Central memory CD8-positive, alpha-beta T cell (primary cell): ENCODE data around the gene KIF1C.
"Not testable (repeated sequence)": the region's sequence is repeated elsewhere in the genome, so short reads cannot be mapped to it uniquely, and the experiment has no call there.

Experiments
- ATAC-seq: fragments of 150-1000 bp; cut with Tn5 transposase; replicated peaks from 2 replicates; pipeline ENCODE4 v1.10.0; 2022; ENCODE audit warnings: mild to moderate bottlenecking, moderate FRiP score, moderate number of reproducible peaks; ENCODE audit not compliant: poor library complexity, severe bottlenecking; ENCODE audit errors: extremely low read depth
- DNase-seq, 2 donors: peaks; one replicate each; pipeline ENCODE4 v3.0.0; 2021; ENCODE audit warnings: low spot score in 2 of 2
- H3K27ac Mint-ChIP-seq: one replicate; pipeline ENCODE4 v1.8.0; 2022; ENCODE audit warnings: low read depth, mild to moderate bottlenecking, moderate library complexity, mixed read lengths
- H3K27me3 Mint-ChIP-seq: one replicate; pipeline ENCODE4 v1.8.0; 2022; ENCODE audit warnings: mixed read lengths
- H3K36me3 Mint-ChIP-seq: one replicate; pipeline ENCODE4 v1.8.0; 2022; ENCODE audit warnings: mild to moderate bottlenecking, moderate library complexity, mixed read lengths; ENCODE audit not compliant: insufficient read depth
- H3K4me1 Mint-ChIP-seq: one replicate; pipeline ENCODE4 v1.8.0; 2022; ENCODE audit warnings: mixed read lengths
- H3K4me3 Mint-ChIP-seq: one replicate; pipeline ENCODE4 v1.8.0; 2022; ENCODE audit warnings: mild to moderate bottlenecking, moderate library complexity, mixed read lengths
- H3K9me3 Mint-ChIP-seq: one replicate; pipeline ENCODE4 v1.8.0; 2022; ENCODE audit warnings: mixed read lengths

The KIF1C gene

GRCh38 chr17:5027299-5027698 lies 29.5 kb downstream of the KIF1C start:
- ATAC-seq, result no peak

GRCh38 chr17:5027916-5028315 lies 30.2 kb downstream of the KIF1C start:
- Mint-ChIP-seq H3K4me1 (peaks cover 19% of the 10 kb centered on the region), H3K27ac (no peak overlapping the region), H3K4me3 (no peak overlapping the region), H3K27me3 (no peaks in the 10 kb centered on the region), H3K36me3 (peaks cover 13% of the 10 kb centered on the region), H3K9me3 (no peaks in the 10 kb centered on the region)
- ATAC-seq (no peak), DNase-seq (no peak)

More at GRCh38 chr17:5027299-5027698, 29.5 kb downstream of the KIF1C start:
- H3K4me1 Mint-ChIP-seq, result peaks cover 19% of the 10 kb centered on the region
- no peak overlapping the region for H3K27ac Mint-ChIP-seq
- no peak for DNase-seq
- H3K27me3 Mint-ChIP-seq, result no peaks in the 10 kb centered on the region
- H3K36me3 Mint-ChIP-seq, result peaks cover 15% of the 10 kb centered on the region
- H3K9me3 Mint-ChIP-seq, result no peaks in the 10 kb centered on the region
- H3K4me3 Mint-ChIP-seq, result no peak overlapping the region

- H3K36me3 Mint-ChIP-seq, DNase-seq, H3K9me3 Mint-ChIP-seq, H3K27ac Mint-ChIP-seq, ATAC-seq, H3K27me3 Mint-ChIP-seq: not testable (repeated sequence)
- Mint-ChIP-seq H3K4me3 (peak overlapping the region; percentile 82), H3K4me1 (peaks cover 24% of the 10 kb centered on the region)
Observed at GRCh38 chr17:5030168-5030567, 32.4 kb downstream of the KIF1C start.

- peaks cover 24% of the 10 kb centered on the region for H3K4me1 Mint-ChIP-seq
- H3K27ac Mint-ChIP-seq, result peak overlapping the region; percentile 94
- ATAC-seq, result peak; percentile 81
- no peaks in the 10 kb centered on the region for H3K9me3 Mint-ChIP-seq
- no peaks in the 10 kb centered on the region for H3K27me3 Mint-ChIP-seq
- H3K36me3 Mint-ChIP-seq, result peaks cover 3% of the 10 kb centered on the region
- peak overlapping the region; percentile 82 for H3K4me3 Mint-ChIP-seq
- DNase-seq, result peak; percentile 79
Observed at GRCh38 chr17:5031365-5032082, 33.8 kb downstream of the KIF1C start.

GRCh38 chr17:5032865-5033264 lies 35.1 kb downstream of the KIF1C start:
- no peak for DNase-seq
- no peak for ATAC-seq
- Mint-ChIP-seq H3K4me3 (no peak overlapping the region), H3K4me1 (peaks cover 24% of the 10 kb centered on the region), H3K27me3 (no peaks in the 10 kb centered on the region), H3K36me3 (peaks cover 3% of the 10 kb centered on the region), H3K9me3 (no peaks in the 10 kb centered on the region), H3K27ac (no peak overlapping the region)

- DNase-seq (no peak), ATAC-seq (no peak)
- H3K27me3 Mint-ChIP-seq, result no peaks in the 10 kb centered on the region
- H3K4me1 Mint-ChIP-seq, result peaks cover 24% of the 10 kb centered on the region
- H3K36me3 Mint-ChIP-seq, result peaks cover 3% of the 10 kb centered on the region
- H3K9me3 Mint-ChIP-seq, result no peaks in the 10 kb centered on the region
- H3K27ac Mint-ChIP-seq, result peak overlapping the region; percentile 57
- H3K4me3 Mint-ChIP-seq, result peak overlapping the region; percentile 11
Observed at GRCh38 chr17:5033352-5034015, 35.7 kb downstream of the KIF1C start.

- Mint-ChIP-seq H3K4me3 (peak overlapping the region; percentile 11), H3K4me1 (peaks cover 24% of the 10 kb centered on the region), H3K36me3 (peaks cover 3% of the 10 kb centered on the region), H3K27ac (peak overlapping the region; percentile 57), H3K9me3 (no peaks in the 10 kb centered on the region), H3K27me3 (no peaks in the 10 kb centered on the region)
- ATAC-seq (no peak), DNase-seq (no peak)
Observed at GRCh38 chr17:5034063-5034462, 36.3 kb downstream of the KIF1C start.

- no peaks in the 10 kb centered on the region for H3K9me3 Mint-ChIP-seq
- peaks cover 3% of the 10 kb centered on the region for H3K36me3 Mint-ChIP-seq
- ATAC-seq (no peak), DNase-seq (no peak)
- H3K27ac Mint-ChIP-seq, result peak overlapping the region; percentile 41
- H3K27me3 Mint-ChIP-seq, result no peaks in the 10 kb centered on the region
- H3K4me1 Mint-ChIP-seq, result peaks cover 26% of the 10 kb centered on the region
- peak overlapping the region; percentile 25 for H3K4me3 Mint-ChIP-seq
Observed at GRCh38 chr17:5034651-5035050, 36.9 kb downstream of the KIF1C start.

- H3K4me3 Mint-ChIP-seq, result peak within 1 kb of the TSS; percentile 25
Observed at GRCh38 chr17:5035315-5035714, 37.6 kb downstream of the KIF1C start, which contains the start of gene SLC52A1. Gene SLC52A1, minus strand, starts transcription at chr17:5035426. Its CDS starts 820 bp downstream, at chr17:5034606.

GRCh38 chr17:5042157-5043022 lies 44.6 kb downstream of the KIF1C start:
- Mint-ChIP-seq H3K4me3 (peak overlapping the region; percentile 81), H3K4me1 (peaks cover 43% of the 10 kb centered on the region), H3K9me3 (no peaks in the 10 kb centered on the region), H3K27me3 (no peaks in the 10 kb centered on the region), H3K27ac (peak overlapping the region; percentile 91), H3K36me3 (peaks cover 2% of the 10 kb centered on the region)
- ATAC-seq (peak; percentile 66), DNase-seq (no peak)

More at GRCh38 chr17:5035315-5035714, 37.6 kb downstream of the KIF1C start, which contains the start of gene SLC52A1:
- Mint-ChIP-seq H3K27me3 (no peaks in the 10 kb centered on the region), H3K36me3 (peaks cover 3% of the 10 kb centered on the region), H3K4me1 (peaks cover 28% of the 10 kb centered on the region), H3K9me3 (no peaks in the 10 kb centered on the region), H3K27ac (peak within 1 kb of the TSS; percentile 41)
- no peak for ATAC-seq
- DNase-seq, result no peak

- DNase-seq, result no peak
- H3K4me3 Mint-ChIP-seq, result peak overlapping the region; percentile 81
- H3K27ac Mint-ChIP-seq, result peak overlapping the region; percentile 91
- H3K4me1 Mint-ChIP-seq, result peaks cover 47% of the 10 kb centered on the region
- no peak for ATAC-seq
- H3K9me3 Mint-ChIP-seq, result no peaks in the 10 kb centered on the region
- H3K36me3 Mint-ChIP-seq, result peaks cover 2% of the 10 kb centered on the region
- H3K27me3 Mint-ChIP-seq, result no peaks in the 10 kb centered on the region
Observed at GRCh38 chr17:5043524-5043923, 45.8 kb downstream of the KIF1C start.

GRCh38 chr17:5044630-5045029 lies 46.9 kb downstream of the KIF1C start:
- Mint-ChIP-seq H3K36me3 (peaks cover 7% of the 10 kb centered on the region), H3K4me3 (peak overlapping the region; percentile 4), H3K27ac (peak overlapping the region; percentile 91), H3K9me3 (no peaks in the 10 kb centered on the region), H3K27me3 (no peaks in the 10 kb centered on the region), H3K4me1 (peaks cover 51% of the 10 kb centered on the region)
- DNase-seq (no peak), ATAC-seq (no peak)
